Measurements from ENCODE around the gene SPATA20. TPM values are rescaled to one million over a fixed set of nuclear protein-coding genes. Genes with fewer than 3 reads are reported as not detected.

The SPATA20 gene
- total and polyA plus RNA-seq, 11 donors: 13.8 to 83.0 (median 52.3) TPM

DNA sequence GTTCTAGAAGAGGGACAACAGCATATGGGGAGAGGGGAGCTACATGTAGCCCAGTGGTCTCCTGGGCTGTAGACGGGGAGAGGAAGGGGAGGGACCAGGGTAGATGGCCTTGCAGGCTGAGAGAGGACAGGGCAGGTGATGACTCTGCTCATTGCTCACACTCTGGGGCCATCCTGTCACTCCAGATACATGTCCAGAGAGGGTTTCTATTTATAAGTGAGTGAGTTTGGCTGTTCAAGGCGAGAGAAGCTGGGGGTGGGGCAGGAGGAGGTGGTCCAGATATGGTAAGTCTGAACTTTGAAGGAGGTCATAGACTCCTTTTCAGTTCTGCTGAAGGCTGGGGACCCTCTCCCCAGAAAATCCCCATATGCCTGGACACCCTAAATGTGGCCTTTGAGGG lies 35.8 kb downstream of the SPATA20 start:
- TF ChIP-seq POLR2A (IDR thresholded peaks at IDR 0.05) (no peak), CTCF (IDR thresholded peaks at IDR 0.05) (no peak)
- ATAC-seq (peak; percentile 70 to 77 (median 74)), DNase-seq (peak in 4 of 5 donors; percentile 41 to 71 (median 57))
- Histone ChIP-seq H3K27ac (peak overlapping the region in 8 of 12 donors; percentile 27 to 78 (median 70)), H3K27me3 (peaks cover 0 to 3% (median 0%) of the 10 kb centered on the region in 9 donors), H3K9me3 (no peaks in the 10 kb centered on the region), H3K36me3 (no peaks in the 10 kb centered on the region), H3K4me1 (peaks cover 0 to 33% (median 0%) of the 10 kb centered on the region in 12 donors), H3K4me3 (no peak overlapping the region)
- WGBS, 4 donors: 55 to 66% (median 58%) methylated on average over 2 of the region's 2 CpGs
- intact Hi-C loops (cut with DNase I): no loop called here

GRCh38 chr17:50583641-50584040 lies 36.7 kb downstream of the SPATA20 start:
- DNase-seq (peak in 4 of 5 donors; percentile 54 to 76 (median 66)), ATAC-seq (peak; percentile 63 to 91 (median 78))
- Histone ChIP-seq H3K4me1 (peaks cover 0 to 38% (median 3%) of the 10 kb centered on the region in 12 donors), H3K4me3 (peak overlapping the region in 1 of 12 donors; percentile 23), H3K36me3 (no peaks in the 10 kb centered on the region), H3K27ac (peak overlapping the region in 9 of 12 donors; percentile 27 to 78 (median 69)), H3K27me3 (peaks cover 0 to 3% (median 0%) of the 10 kb centered on the region in 9 donors), H3K9me3 (no peaks in the 10 kb centered on the region)
- WGBS, 4 donors: 37 to 53% (median 45%) methylated on average over 7 of the region's 7 CpGs
- intact Hi-C loops (cut with DNase I): no loop called here
- no peak for TF ChIP-seq POLR2A (IDR thresholded peaks at IDR 0.05)
- no peak for TF ChIP-seq CTCF (IDR thresholded peaks at IDR 0.05)

GRCh38 chr17:50584116-50584515 lies 37.1 kb downstream of the SPATA20 start:
- Histone ChIP-seq H3K9me3 (no peaks in the 10 kb centered on the region), H3K27ac (peak overlapping the region in 8 of 12 donors; percentile 53 to 78 (median 72)), H3K4me1 (peaks cover 0 to 43% (median 8%) of the 10 kb centered on the region in 12 donors), H3K4me3 (peak overlapping the region in 1 of 12 donors; percentile 23), H3K27me3 (peaks cover 0 to 3% (median 0%) of the 10 kb centered on the region in 9 donors), H3K36me3 (no peaks in the 10 kb centered on the region)
- peak in 2 of 4 donors; percentile 19 to 25 for ATAC-seq
- WGBS, 4 donors: 43 to 62% (median 53%) methylated on average over 4 of the region's 4 CpGs
- TF ChIP-seq POLR2A (IDR thresholded peaks at IDR 0.05) (no peak), CTCF (IDR thresholded peaks at IDR 0.05) (no peak)
- DNase-seq: no peak
- intact Hi-C loops (cut with DNase I): no loop called here

DNA sequence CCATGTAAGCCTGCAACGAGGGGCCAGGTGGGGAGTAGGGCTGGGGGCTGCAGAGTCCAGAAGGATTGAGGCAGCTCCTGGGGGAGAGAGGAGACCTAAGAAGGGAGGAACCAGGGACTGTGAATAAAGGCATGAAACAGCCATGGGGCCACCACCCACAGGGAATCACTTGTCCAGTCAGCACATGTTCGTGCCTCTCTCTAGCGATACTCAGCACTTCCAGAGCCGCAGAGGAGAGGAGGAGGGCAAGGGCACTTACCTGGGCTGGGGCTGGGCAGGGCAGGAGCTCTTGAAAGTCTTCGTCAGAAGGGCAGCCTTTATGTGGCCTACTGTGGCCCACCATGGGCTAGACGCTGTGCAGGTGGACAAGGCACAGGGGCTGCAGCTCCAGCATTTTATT lies 37.8 kb downstream of the SPATA20 start:
- Histone ChIP-seq H3K4me1 (peaks cover 0 to 49% (median 13%) of the 10 kb centered on the region in 12 donors), H3K36me3 (no peaks in the 10 kb centered on the region), H3K27me3 (peaks cover 0 to 3% (median 0%) of the 10 kb centered on the region in 9 donors), H3K27ac (peak overlapping the region in 5 of 12 donors; percentile 19 to 78 (median 75)), H3K9me3 (no peaks in the 10 kb centered on the region), H3K4me3 (no peak overlapping the region)
- no peak for TF ChIP-seq POLR2A (IDR thresholded peaks at IDR 0.05)
- TF ChIP-seq CTCF (IDR thresholded peaks at IDR 0.05): no peak
- ATAC-seq (no peak), DNase-seq (no peak)
- intact Hi-C loops (cut with DNase I): no loop called here
- 67 to 82% (median 72%) methylated on average over 6 of the region's 6 CpGs for WGBS, 4 donors

Data from heart left ventricle (tissue), 16 donors.